ENCODE data around the gene PTPRU. TPM values are rescaled to one million over a fixed set of nuclear protein-coding genes. Genes with fewer than 3 reads are reported as not detected.
A peak's percentile ranks its signal among the peaks of the same experiment; 100 is the strongest.

Gene PTPRU
- total RNA-seq, 1 donor from 2014 or later = 92.5 TPM

- Mint-ChIP-seq H3K9me3 (ENCODE audit: unreplicated experiment) (peaks cover 12% of the 10 kb centered on the region), H3K27me3 (ENCODE audit: unreplicated experiment) (peaks cover 18% of the 10 kb centered on the region), H3K4me1 (ENCODE audit: low read depth, unreplicated experiment) (peaks cover 27% of the 10 kb centered on the region), H3K4me3 (ENCODE audit: unreplicated experiment) (peak overlapping the region; percentile 75), H3K36me3 (ENCODE audit: unreplicated experiment) (peaks cover 6% of the 10 kb centered on the region), H3K27ac (ENCODE audit: unreplicated experiment) (peak overlapping the region; percentile 76)
- TF ChIP-seq CTCF (IDR thresholded peaks at IDR 0.05; ENCODE audit: partially characterized antibody, unreplicated experiment) = no peak
- DNase-seq = peak; percentile 52
Measured at GRCh38 chr1:29240400-29240837, 4.1 kb downstream of the PTPRU start.

DNA sequence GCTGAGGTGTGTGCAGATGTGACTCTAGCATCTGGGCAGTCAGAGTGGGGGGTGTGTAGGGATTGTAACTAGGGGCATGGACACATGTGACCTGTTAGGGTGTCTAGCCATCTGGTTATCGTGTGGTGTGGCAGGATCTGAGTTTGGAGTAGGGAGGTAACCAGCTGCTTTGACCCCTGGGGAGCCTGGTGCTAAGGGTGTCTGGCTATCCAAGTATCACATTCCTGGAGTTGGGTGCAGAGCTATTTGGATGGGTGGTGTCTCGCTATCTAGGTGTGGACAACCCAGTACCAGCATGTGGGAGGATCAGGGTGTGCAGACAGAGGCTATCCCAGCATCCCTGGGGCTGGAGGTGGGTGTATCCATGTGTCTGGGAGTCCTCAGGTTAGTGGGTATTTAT lies 4.7 kb downstream of the PTPRU start:
- Mint-ChIP-seq H3K36me3 (ENCODE audit: unreplicated experiment) (peaks cover 6% of the 10 kb centered on the region), H3K4me1 (ENCODE audit: low read depth, unreplicated experiment) (peaks cover 27% of the 10 kb centered on the region), H3K9me3 (ENCODE audit: unreplicated experiment) (peaks cover 10% of the 10 kb centered on the region), H3K4me3 (ENCODE audit: unreplicated experiment) (peak overlapping the region; percentile 71), H3K27me3 (ENCODE audit: unreplicated experiment) (peaks cover 15% of the 10 kb centered on the region), H3K27ac (ENCODE audit: unreplicated experiment) (peak overlapping the region; percentile 81)
- DNase-seq = no peak
- TF ChIP-seq CTCF (IDR thresholded peaks at IDR 0.05; ENCODE audit: partially characterized antibody, unreplicated experiment) = no peak

DNA sequence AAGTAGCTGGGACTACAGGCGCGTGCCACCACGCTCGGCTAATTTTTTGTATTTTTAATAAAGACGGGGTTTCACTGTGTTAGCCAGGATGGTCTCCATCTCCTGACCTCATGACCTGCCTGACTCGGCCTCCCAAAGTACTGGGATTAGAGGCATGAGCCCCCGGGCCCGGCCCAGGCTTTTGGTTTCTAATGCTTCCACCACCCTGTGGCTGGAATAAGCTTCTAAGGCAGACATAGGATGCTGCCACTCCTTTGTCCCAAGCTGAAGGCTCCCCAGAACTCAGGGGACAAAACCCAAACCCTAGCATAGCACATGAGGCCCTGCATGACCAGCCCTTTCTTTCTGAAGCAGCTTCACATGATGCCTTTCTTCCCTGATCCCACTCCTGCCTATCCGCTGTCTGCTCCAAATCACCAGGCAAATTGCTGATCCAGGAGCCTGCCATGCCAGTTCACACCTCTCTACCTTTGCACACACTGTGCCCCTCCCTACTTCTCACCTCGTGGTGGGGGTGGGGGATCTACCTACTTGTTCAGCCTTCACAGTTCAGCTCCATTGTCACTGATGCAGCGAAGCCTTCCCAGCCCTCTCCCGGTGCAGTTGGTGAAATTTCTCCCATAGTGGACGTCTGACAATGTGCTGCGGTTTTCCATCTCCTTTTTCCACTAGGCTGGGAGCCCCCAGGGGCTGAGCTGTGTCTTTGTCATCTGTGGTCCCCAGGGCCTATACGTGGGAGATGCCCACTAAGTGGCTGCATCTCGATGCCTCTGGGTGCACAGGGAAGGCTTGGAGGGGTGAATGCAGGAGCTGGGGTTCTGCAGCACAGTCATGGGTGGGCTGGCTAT lies 6.9 kb downstream of the PTPRU start:
- H3K27me3 Mint-ChIP-seq (ENCODE audit: unreplicated experiment) = peaks cover 9% of the 10 kb centered on the region
- no peak overlapping the region for H3K27ac Mint-ChIP-seq (ENCODE audit: unreplicated experiment)
- peaks cover 3% of the 10 kb centered on the region for H3K9me3 Mint-ChIP-seq (ENCODE audit: unreplicated experiment)
- no peak for TF ChIP-seq CTCF (IDR thresholded peaks at IDR 0.05; ENCODE audit: partially characterized antibody, unreplicated experiment)
- DNase-seq = no peak
- peaks cover 4% of the 10 kb centered on the region for H3K36me3 Mint-ChIP-seq (ENCODE audit: unreplicated experiment)
- H3K4me1 Mint-ChIP-seq (ENCODE audit: low read depth, unreplicated experiment) = peaks cover 23% of the 10 kb centered on the region
- H3K4me3 Mint-ChIP-seq (ENCODE audit: unreplicated experiment) = no peak overlapping the region

DNA sequence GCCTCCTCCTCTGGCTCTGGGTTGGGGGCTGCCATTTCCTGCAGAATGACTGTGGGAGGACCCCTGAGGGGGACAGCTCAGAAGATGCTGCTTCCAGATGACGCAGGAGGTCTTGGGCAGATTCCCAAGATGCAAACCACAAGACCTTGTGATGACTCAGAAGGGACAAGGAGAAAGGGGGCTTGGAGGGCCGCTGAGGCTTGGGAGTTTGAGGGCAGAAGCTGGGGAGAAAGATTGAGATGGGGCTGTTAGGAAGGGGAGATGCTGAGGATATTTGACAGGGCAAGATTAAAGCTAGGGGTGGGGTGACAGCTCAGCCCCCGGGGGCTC lies 7.5 kb downstream of the PTPRU start:
- no peak for DNase-seq
- Mint-ChIP-seq H3K9me3 (ENCODE audit: unreplicated experiment) (peaks cover 3% of the 10 kb centered on the region), H3K27ac (ENCODE audit: unreplicated experiment) (no peak overlapping the region), H3K36me3 (ENCODE audit: unreplicated experiment) (peaks cover 4% of the 10 kb centered on the region), H3K4me1 (ENCODE audit: low read depth, unreplicated experiment) (peaks cover 22% of the 10 kb centered on the region), H3K4me3 (ENCODE audit: unreplicated experiment) (no peak overlapping the region), H3K27me3 (ENCODE audit: unreplicated experiment) (peaks cover 9% of the 10 kb centered on the region)
- no peak for TF ChIP-seq CTCF (IDR thresholded peaks at IDR 0.05; ENCODE audit: partially characterized antibody, unreplicated experiment)

GRCh38 chr1:29245261-29245660 lies 8.9 kb downstream of the PTPRU start:
- no peak overlapping the region for H3K27ac Mint-ChIP-seq (ENCODE audit: unreplicated experiment)
- TF ChIP-seq CTCF (IDR thresholded peaks at IDR 0.05; ENCODE audit: partially characterized antibody, unreplicated experiment) = no peak
- peaks cover 18% of the 10 kb centered on the region for H3K4me1 Mint-ChIP-seq (ENCODE audit: low read depth, unreplicated experiment)
- DNase-seq = no peak
- H3K4me3 Mint-ChIP-seq (ENCODE audit: unreplicated experiment) = no peak overlapping the region
- peaks cover 1% of the 10 kb centered on the region for H3K9me3 Mint-ChIP-seq (ENCODE audit: unreplicated experiment)
- peaks cover 4% of the 10 kb centered on the region for H3K36me3 Mint-ChIP-seq (ENCODE audit: unreplicated experiment)
- H3K27me3 Mint-ChIP-seq (ENCODE audit: unreplicated experiment) = peaks cover 9% of the 10 kb centered on the region
